SK-N-SH treated with all-trans-retinoic acid at 6 μM for 48 hours (cell line): Measurements from ENCODE around the gene TMEM208.

Source experiments
- ARNTL ChIP-seq: fragments of 450-650 bp; formaldehyde crosslinking; IDR thresholded peaks from 2 replicates; pipeline ENCODE4 v1.5.0; 2020; ENCODE audit warnings: low read depth, mild to moderate bottlenecking, moderate library complexity, borderline replicate concordance
- PPARA ChIP-seq: fragments of 250-450 bp; sonication (Bioruptor Pico); IDR thresholded peaks from 2 replicates; pipeline ENCODE4 v1.5.0; 2020; ENCODE audit warnings: mild to moderate bottlenecking, borderline replicate concordance
- RARB ChIP-seq: fragments of 250-450 bp; sonication (Bioruptor Pico); IDR thresholded peaks from 2 replicates; pipeline ENCODE4 v1.8.0; 2021; ENCODE audit warnings: mild to moderate bottlenecking, moderate library complexity
- SNAI2 ChIP-seq: fragments of 250-450 bp; sonication (Bioruptor Pico); IDR thresholded peaks from 2 replicates; pipeline ENCODE4 v1.5.0; 2020; ENCODE audit warnings: mild to moderate bottlenecking, moderate library complexity
- TCF4 ChIP-seq: fragments of 250-450 bp; sonication (Bioruptor Pico); IDR thresholded peaks from 2 replicates; pipeline ENCODE4 v1.8.0; 2021; ENCODE audit warnings: mild to moderate bottlenecking, moderate library complexity, borderline replicate concordance
- TOX ChIP-seq: fragments of 250-450 bp; sonication (Bioruptor Pico); IDR thresholded peaks from 2 replicates; pipeline ENCODE4 v1.8.0; 2021; ENCODE audit warnings: mild to moderate bottlenecking, moderate library complexity, borderline replicate concordance
- TF ChIP-seq, protein P1 (sequence below): fragments of 250-450 bp; sonication (Bioruptor Pico); IDR thresholded peaks from 2 replicates; pipeline ENCODE4 v1.8.0; 2020; ENCODE audit warnings: mild to moderate bottlenecking, moderate library complexity, borderline replicate concordance

DNA sequence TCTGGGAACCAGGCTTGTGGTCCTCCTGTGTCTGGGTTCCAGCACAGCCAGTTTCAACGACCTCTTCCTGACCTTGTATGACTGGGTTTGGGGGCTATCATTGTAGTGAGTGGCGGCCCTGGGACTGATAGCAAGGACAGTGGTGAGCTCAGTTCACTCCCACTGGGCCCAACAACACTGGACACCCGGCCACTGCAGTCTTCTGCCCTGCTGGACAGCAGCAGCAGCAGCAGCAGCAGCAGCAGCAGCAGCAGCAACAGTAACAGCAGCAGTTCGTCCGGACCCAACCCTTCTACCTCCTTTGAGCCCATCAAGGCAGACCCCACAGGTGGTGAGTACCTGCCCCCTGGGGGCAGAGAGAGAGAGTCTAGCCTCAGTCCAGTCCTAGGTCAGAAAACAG lies 31.3 kb upstream of the TMEM208 start:
- TF ChIP-seq TCF4 (CRISPR knock-in tag) (no peak), SNAI2 (CRISPR knock-in tag) (no peak), RARB (CRISPR knock-in tag) (no peak), TOX (no peak), PPARA (no peak), ARNTL (CRISPR knock-in tag) (no peak)
- TF ChIP-seq, protein P1, sequence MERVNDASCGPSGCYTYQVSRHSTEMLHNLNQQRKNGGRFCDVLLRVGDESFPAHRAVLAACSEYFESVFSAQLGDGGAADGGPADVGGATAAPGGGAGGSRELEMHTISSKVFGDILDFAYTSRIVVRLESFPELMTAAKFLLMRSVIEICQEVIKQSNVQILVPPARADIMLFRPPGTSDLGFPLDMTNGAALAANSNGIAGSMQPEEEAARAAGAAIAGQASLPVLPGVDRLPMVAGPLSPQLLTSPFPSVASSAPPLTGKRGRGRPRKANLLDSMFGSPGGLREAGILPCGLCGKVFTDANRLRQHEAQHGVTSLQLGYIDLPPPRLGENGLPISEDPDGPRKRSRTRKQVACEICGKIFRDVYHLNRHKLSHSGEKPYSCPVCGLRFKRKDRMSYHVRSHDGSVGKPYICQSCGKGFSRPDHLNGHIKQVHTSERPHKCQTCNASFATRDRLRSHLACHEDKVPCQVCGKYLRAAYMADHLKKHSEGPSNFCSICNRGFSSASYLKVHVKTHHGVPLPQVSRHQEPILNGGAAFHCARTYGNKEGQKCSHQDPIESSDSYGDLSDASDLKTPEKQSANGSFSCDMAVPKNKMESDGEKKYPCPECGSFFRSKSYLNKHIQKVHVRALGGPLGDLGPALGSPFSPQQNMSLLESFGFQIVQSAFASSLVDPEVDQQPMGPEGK (CRISPR knock-in tag): no peak
